SK-MEL-5 (cell line): ENCODE measurements around the gene NAPEPLD. TPM values are rescaled to one million over a fixed set of nuclear protein-coding genes. Genes with fewer than 3 reads are reported as not detected.
"Not testable (repeated sequence)": the region's sequence is repeated elsewhere in the genome, so short reads cannot be mapped to it uniquely, and the experiment has no call there.

Experiments
- DNase-seq: peaks from one replicate; pipeline ENCODE4 v3.0.0-alpha.2; 2016; ENCODE audit warnings: low read depth, low spot score
- in situ Hi-C: cut with HindIII; loops from 2 replicates; pipeline ENCODE4 v1.10.0; 2016; ENCODE audit warnings: low sequenced_read_pairs, high pct_unique_total_duplicates, low pct_unique_long_range_greater_than_20kb
- total RNA-seq: library from RNA; depleted of rRNA; stranded (reverse); fragments of >200 nt; shearing (Covaris generic); gene quantifications from 2 replicates; pipeline ENCODE4 v1.2.3, GENCODE V29; 2014

NAPEPLD gene
- total RNA-seq, 1 experiment from 2014 or later: 33.8 TPM

- no peak for DNase-seq
- in situ Hi-C loops: no loop called here
Observed at GRCh38 chr7:103121641-103122040, 27.3 kb downstream of the NAPEPLD start.

GRCh38 chr7:103120362-103120761 lies 28.5 kb downstream of the NAPEPLD start:
- in situ Hi-C loops: no loop called here
- DNase-seq: no peak

GRCh38 chr7:103119791-103120291 lies 29.1 kb downstream of the NAPEPLD start:
- DNase-seq: no peak
- in situ Hi-C loops: no loop called here

- peak; percentile 73 for DNase-seq
Observed at GRCh38 chr7:103117465-103117864, 31.4 kb downstream of the NAPEPLD start.

GRCh38 chr7:103116991-103117390 lies 31.9 kb downstream of the NAPEPLD start:
- peak; percentile 95 for DNase-seq
- in situ Hi-C loops: no loop called here

More at GRCh38 chr7:103117465-103117864, 31.4 kb downstream of the NAPEPLD start:
- in situ Hi-C loops: no loop called here

GRCh38 chr7:103116511-103116910 lies 32.4 kb downstream of the NAPEPLD start:
- in situ Hi-C loops: no loop called here
- no peak for DNase-seq

- in situ Hi-C loops: no loop called here
- no peak for DNase-seq
Observed at GRCh38 chr7:103115771-103116170, 33.1 kb downstream of the NAPEPLD start.

GRCh38 chr7:103114576-103115008 lies 34.3 kb downstream of the NAPEPLD start:
- in situ Hi-C loops: no loop called here

GRCh38 chr7:103113164-103113563 lies 35.7 kb downstream of the NAPEPLD start:
- peak; percentile 55 for DNase-seq
- in situ Hi-C loops: no loop called here

More at GRCh38 chr7:103114576-103115008, 34.3 kb downstream of the NAPEPLD start:
- DNase-seq: no peak

GRCh38 chr7:103106703-103107070 lies 42.2 kb downstream of the NAPEPLD start:
- in situ Hi-C loops, DNase-seq: not testable (repeated sequence)

GRCh38 chr7:103106005-103106702 lies 42.7 kb downstream of the NAPEPLD start:
- no peak for DNase-seq
- in situ Hi-C loops: no loop called here

- in situ Hi-C loops: no loop called here
- no peak for DNase-seq
Observed at GRCh38 chr7:103101543-103101942, 47.4 kb downstream of the NAPEPLD start.

GRCh38 chr7:103100348-103100747 lies 48.6 kb downstream of the NAPEPLD start:
- in situ Hi-C loops: no loop called here
- DNase-seq: no peak

- DNase-seq: no peak
- in situ Hi-C loops: no loop called here
Observed at GRCh38 chr7:103097041-103097440, 51.9 kb downstream of the NAPEPLD start.

- DNase-seq, in situ Hi-C loops: not testable (repeated sequence)
Observed at GRCh38 chr7:103095558-103095957, 53.3 kb downstream of the NAPEPLD start.

GRCh38 chr7:103094102-103094501 lies 54.8 kb downstream of the NAPEPLD start:
- in situ Hi-C loops: no loop called here
- DNase-seq: peak; percentile 45

GRCh38 chr7:103093429-103093828 lies 55.5 kb downstream of the NAPEPLD start:
- in situ Hi-C loops: no loop called here
- no peak for DNase-seq

- in situ Hi-C loops, DNase-seq: not testable (repeated sequence)
Observed at GRCh38 chr7:103092321-103092720, 56.6 kb downstream of the NAPEPLD start.

- in situ Hi-C loops: no loop called here
- DNase-seq: no peak
Observed at GRCh38 chr7:103083210-103083609, 65.7 kb downstream of the NAPEPLD start.
